GM18951 (cell line): ENCODE measurements around the gene ZNF473.
"Not testable (repeated sequence)": the region's sequence is repeated elsewhere in the genome, so short reads cannot be mapped to it uniquely, and the experiment has no call there.

Experiments used
- POLR2A ChIP-seq: IDR thresholded peaks from 4 replicates; pipeline ENCODE4 v1.6.1; 2011; ENCODE audit warnings: mild to moderate bottlenecking; ENCODE audit not compliant: insufficient read length, insufficient read depth; ENCODE audit errors: extremely low read depth
- in situ Hi-C: fragments of 300-500 bp; cut with MboI; formaldehyde crosslinking; loops from one replicate; pipeline ENCODE4 v1.12.0; 2022; ENCODE audit warnings: low sequenced_read_pairs, mixed read lengths, inconsistent platforms; ENCODE audit not compliant: unreplicated experiment

ZNF473 gene

DNA sequence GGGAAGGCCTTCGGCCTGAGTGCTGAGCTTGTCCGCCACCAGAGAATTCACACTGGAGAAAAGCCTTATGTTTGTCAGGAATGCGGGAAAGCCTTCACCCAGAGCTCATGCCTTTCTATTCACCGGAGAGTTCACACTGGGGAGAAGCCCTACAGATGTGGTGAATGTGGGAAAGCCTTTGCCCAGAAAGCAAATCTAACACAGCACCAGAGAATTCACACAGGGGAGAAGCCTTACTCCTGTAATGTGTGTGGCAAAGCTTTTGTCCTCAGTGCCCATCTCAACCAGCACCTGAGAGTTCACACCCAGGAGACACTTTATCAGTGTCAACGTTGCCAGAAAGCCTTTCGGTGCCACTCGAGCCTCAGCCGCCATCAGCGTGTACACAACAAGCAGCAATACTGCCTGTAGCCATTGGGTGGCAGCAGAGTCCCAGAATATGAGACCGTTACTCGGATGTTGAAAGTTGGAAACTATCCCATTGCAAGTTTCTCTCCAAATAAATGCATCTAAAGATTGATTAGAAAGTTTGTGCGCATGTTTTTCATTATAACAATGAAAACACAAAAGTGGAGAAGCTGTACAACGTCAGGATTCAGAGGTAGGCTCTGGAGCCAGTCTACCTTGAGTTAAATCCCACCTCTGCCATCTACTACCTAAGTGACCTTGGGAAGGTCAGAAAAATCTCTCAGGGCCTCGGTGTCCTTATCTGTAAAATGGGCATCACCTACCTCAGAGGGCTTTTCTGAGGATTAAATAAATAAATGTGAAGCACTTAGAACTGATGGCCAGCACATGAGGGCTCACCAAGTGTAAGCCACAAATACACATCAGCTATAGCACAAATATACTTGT lies 21.1 kb downstream of the ZNF473 start:
- TF ChIP-seq POLR2A: no peak
- in situ Hi-C loops: no loop called here

DNA sequence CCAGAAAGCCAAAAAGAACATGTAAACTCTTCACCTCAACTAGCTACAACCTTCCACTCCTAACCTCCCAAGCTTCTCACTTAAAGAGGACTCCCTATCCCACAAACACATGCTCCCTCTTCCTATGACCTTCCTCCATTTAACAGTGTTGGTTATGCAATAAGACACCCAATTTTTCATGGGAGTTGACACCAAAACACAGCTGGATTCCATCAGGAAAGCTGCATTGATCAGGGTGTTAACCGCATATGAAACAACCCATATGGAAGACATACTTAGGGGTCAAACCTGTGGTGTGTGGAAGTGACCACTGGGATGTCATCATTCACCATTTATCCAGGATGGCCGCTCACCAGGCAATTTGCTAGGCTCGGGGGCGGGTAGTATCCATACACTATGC lies 21.9 kb downstream of the ZNF473 start:
- in situ Hi-C loops: no loop called here
- no peak for TF ChIP-seq POLR2A

DNA sequence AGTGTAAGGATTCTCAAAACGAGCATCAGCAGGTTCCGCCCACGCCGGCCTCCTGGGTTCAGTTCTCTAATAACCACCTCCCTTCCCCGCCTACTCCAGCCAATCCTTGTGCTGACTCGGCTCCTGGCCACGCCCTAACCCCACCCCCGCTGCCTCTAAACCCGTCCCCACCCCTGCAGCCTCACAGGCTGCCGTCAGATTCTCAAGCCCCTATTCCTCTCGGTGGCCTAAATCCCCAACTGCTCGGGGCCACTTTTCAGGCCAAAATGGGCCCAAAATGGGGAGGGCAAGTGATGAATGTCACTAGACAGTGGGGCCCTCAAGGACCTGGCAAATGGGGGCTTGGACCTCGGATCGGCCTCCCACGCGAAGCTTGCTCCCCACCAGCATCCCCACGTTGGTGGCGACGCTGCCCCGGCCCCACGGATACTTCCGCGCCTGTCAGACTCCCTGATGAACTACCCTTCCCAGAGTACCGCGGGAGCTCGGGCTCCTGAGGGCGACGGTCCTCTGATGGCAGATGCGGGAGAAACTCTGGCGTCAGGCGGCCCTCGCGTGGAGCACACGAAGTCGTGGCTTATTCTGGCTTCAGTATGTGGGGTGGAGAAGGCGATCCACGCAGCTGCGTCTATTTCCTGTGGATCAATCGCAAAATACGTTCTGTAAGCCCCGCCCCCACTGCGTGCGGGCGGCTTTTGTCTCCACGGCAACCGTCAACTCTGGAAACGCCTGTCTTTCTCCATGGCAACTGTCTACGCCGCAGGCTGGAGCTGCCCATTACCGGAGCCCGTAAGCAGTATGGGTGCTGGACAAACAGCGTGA lies 24.8 kb downstream of the ZNF473 start:
- in situ Hi-C loops: no loop called here
- TF ChIP-seq POLR2A: no peak

DNA sequence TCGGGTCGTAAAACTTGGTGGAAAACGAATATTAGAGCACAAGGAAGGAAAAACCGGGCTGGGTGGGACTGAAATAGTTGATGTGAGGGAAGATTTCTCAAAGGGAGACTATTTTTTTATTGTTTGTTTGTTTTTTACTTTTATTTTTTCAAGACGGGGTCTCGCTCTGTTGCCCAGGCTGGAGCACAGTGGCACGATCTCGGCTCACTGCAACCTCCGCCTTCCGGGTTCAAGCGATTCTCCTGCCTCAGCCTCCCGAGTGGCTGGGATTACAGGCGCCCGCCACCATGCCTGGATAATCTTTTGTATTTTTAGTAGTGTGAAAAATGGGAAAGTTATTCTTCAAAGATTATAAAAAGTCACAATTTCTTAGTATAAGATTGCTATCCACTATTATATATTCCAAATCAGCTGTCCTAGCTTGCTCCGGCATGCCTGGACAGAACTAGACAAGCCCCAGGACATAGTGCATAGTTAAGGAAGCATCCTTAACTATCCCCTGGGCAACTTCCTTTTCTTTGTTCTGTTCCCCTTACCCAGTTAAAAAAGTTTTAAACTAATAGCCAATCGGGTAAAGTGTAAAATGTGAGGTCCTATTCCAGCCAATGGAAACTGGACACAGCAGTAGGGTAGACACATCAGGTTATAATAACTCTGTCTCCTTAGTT lies 25.6 kb downstream of the ZNF473 start:
- in situ Hi-C loops: not testable (repeated sequence)

DNA sequence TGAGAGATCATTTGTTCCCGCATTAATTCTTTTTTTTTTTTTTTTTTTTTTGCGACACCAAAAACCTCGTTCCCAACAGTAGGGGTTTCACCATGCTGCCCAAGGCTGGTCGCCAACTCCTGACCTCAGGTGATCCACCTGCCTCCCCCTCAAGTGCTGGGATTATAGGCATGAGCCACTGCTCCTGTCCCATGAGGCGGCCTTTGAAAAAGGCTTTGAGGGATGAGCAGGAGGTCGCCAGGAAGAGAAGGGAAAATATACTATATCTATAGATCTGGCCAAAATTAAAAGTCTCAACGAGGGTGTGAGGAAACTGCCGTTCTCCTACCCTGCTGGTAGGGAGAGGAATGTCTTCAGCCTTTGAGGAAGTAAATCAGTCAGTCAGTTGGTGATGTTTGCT lies 26.2 kb downstream of the ZNF473 start:
- in situ Hi-C loops: no loop called here
- no peak for TF ChIP-seq POLR2A

DNA sequence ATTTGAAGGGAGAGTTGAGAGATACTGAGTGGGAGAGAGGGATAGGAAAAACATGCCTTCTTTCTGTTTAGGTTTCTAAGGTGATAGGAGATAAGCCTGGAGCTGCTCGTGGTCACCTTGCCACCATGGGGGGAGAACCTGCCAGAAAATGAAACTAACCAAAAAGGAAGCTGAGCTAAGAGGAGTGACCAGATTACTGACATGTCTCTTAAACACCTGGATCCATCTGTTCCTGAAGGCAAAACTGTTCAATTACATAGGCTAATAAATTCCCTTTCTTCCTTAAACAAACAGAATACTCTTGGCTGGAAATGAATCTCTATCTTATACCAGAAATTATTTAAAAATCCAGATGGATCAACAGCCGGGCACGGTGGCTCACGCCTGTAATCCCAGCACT lies 27.3 kb downstream of the ZNF473 start:
- in situ Hi-C loops: no loop called here
- TF ChIP-seq POLR2A: no peak

DNA sequence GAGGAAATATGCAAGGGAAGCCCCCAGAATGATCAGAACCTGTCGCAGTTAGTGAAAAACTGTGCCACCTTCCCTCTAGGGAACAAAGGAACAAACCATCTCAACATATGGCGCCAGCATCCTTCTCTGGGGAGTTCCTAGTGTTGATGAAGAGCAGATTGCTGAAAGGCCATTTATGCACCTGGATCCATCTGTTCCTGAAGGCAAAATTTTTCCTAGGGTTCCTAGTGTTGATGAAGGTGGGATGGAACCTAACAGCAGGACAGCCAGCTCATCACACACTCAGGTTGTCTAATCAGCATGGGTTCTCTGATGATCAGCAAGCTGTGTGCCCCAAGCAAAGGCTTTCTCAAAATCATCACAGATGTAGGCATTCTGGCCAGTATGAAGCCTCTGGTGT lies 32.6 kb downstream of the ZNF473 start:
- in situ Hi-C loops: no loop called here
- TF ChIP-seq POLR2A: no peak

DNA sequence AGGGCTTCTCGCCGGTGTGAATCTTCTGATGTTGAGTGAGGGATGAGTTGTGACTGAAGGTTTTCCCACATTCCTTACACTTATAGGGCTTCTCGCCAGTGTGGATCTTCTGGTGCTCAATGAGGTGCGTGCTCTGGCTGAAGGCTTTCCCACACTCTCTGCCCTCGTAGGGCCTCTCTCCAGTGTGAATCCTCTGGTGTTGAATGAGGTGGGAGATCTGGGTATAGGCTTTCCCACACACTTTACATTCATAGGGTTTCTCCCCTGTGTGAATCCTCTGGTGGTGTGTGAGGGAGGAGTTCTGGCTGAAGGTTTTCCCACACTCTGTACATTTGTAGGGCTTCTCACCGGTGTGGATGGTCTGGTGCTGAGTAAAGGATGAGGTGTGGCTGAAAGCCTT lies 33.2 kb downstream of the ZNF473 start:
- in situ Hi-C loops: no loop called here
- TF ChIP-seq POLR2A: no peak

DNA sequence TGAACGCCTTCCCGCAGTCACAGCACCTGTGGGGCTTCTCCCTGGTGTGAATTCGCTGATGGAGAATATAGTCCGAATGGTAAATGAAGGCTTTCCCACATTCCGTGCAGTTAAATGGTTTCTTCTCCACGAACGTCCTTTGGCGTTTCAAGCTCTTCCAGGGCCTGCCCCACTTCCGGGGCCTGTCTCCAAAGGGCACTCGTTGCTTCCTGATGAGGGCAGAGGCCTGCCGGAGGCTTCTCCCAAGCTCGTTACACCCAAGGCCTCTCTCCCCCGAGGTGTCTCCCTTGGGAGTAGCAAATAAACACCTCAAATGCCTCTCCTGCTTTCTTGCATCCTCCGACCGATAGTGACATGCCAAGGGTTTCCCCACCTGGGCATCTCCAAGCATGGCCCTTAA lies 34.3 kb downstream of the ZNF473 start:
- in situ Hi-C loops: no loop called here
- no peak for TF ChIP-seq POLR2A

DNA sequence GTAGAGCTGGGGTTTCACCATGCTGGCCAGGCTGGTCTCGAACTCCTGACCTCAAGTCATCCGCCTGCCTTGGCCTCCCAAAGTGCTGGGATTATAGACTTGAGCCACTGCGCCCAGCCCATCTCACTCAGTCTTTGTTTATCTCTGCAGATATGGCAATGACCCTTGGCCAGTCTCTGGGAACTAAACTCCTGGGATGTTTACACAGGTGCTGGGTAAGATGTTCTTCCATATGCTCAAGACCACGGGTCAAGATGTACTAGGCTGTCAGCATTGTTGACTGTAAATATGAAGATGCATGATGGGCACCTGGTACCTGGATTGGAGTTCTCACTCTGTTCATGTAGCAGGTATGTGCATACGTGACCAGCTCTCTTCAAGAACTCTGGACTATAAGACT lies 35.8 kb downstream of the ZNF473 start:
- TF ChIP-seq POLR2A: no peak
- in situ Hi-C loops: no loop called here

DNA sequence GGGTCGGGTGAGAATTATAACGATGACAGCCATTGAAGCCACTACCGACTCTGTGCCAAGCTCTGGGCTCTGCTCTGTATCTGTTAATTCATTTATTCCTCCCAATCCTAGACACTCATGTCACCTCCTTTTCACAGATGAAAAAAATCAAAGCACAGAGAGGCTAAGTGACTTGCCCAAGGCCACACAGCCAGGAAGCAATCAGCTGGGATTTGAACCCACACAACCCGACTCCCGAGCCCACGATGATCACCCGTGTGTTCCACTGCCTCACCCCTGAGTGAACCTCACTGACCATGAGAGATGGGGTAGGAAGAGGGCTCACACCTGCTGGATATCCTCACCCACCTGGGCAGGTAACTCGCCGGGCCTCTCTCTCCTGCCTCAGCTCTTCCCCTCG lies 40.1 kb downstream of the ZNF473 start:
- in situ Hi-C loops: no loop called here
- TF ChIP-seq POLR2A: no peak

DNA sequence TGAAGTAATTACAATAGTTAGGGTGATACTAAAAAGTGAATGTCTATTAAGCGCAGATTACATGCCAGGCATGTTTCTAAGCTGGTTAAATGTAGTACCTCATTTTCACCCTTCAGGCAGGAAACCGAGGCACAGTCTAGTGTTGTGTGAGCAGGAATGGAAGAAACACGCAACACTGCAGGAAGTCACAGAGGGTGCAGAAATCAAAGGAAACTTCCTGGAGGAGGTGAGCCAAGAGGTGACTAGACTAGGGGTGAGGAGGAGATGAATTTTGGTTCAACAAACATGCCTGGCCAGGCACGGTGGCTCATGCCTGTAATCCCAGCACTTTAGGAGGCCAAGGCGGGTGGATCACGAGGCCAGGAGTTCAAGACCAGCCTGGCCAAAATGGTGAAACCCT lies 41.8 kb downstream of the ZNF473 start:
- in situ Hi-C loops: no loop called here
- no peak for TF ChIP-seq POLR2A

DNA sequence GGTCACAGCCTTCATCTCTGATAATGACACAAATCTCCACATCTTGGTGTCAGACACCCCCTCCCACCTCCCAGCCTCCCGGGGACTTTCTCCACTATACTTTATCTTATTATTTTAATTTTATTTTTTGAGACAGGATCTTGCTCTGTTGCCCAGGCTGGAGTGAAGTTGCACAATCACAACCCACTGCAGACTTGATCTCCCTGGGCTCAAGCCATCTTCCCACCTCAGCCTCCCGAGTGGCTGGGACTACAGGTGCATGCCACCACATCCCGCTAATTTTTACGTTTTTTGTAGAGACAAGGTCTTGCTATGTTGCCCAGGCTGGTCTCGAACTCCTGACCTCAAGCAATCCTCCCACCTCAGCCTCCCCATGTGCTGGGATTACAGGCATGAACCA lies 42.6 kb downstream of the ZNF473 start:
- in situ Hi-C loops: not testable (repeated sequence)

DNA sequence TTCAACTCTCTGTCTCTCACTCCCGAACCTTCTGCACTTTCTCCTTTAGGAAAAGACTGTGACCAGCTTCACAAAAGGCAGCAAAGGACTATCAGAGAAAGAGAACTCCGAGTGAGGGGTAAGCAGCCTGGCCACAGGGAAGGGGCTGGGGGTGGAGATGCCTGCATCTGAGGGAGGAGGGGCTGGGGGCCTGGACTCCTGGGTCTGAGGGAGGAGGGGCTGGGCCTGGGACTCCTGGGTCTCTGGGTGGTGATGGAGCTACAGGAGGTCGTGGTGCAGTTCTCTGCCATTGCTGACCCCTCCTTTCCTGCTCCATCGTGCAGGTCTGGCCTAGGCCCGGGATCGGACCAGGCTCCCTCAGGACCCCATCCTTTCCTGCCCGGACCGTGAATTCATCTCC lies 49.3 kb downstream of the ZNF473 start:
- in situ Hi-C loops: loop anchor here (5.0 kb wide), 1 partner anchor 542 kb away; no protein-coding TSS in a partner anchor

DNA sequence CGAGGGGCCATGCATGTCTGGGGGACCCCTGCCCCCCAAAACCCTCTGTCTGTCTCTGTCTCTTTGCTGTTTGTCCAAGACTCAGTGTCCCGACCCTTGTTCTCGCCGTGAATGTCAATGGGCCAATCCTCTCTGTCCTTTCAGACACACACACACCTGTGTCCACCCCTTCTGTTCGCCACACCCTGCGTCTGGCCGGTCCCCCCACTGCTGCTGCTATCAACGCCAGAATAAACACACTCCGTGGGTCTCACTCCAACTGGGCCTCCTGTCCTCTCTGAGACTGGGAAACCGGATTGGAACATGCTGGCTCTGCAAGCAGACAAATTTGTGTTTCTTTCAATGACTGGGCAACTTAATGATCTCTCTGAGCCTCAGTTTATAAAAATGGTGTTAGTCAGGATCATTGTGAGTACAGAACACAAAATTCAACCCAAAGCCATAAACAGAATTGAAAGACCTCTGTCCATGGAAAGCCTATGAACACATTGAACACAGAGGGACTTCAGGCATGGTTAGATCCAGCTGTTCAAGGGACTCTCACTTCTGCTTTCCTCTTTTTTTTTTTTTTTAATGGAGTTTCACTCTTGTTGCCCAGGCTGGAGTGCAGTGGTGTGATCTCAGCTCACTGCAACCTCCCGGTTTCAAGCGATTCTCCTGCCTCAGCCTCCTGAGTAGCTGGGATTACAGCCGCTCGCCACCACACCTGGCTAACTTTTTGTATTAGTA lies 50.0 kb downstream of the ZNF473 start:
- in situ Hi-C loops: loop anchor here (5.0 kb wide), 1 partner anchor 541 kb away; no protein-coding TSS in a partner anchor

DNA sequence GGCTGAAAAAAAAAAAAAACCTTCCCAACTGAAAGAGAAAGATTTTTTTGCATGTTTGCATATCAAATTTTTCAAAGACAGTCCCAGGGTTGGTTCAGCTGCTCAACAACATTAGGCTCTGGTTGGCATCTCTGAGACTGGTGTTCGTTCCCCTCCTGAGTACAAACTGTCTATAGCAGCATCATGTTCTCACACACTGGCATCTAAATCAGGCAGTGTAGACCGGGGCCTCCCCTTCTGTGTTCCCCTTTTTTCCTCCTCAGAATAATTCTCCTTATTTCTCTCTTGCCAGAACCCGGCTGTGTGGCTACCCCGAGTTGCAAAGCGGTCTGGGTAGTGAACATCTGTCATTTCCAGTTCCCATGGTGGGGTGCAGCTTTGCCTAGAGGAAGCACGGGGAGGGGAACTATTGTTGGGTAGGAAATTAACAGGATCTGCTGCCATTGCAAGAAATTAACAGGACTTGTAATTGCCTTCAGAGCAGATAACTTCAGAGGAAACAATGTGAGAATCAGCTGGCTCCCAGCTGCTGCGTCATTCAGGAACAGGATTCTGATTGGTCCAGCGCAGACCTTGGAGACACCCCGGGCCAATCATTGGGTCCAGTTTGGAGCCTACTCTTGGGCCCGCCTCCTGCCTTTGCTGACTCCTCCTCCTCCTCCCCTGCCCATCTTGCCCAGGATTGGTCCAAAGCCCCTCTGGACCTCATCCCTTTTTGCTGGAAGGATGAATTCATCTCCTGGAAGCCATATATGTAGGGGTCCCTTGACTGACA lies 51.0 kb downstream of the ZNF473 start:
- in situ Hi-C loops: loop anchor here (5.0 kb wide), 1 partner anchor 541 kb away; no protein-coding TSS in a partner anchor

DNA sequence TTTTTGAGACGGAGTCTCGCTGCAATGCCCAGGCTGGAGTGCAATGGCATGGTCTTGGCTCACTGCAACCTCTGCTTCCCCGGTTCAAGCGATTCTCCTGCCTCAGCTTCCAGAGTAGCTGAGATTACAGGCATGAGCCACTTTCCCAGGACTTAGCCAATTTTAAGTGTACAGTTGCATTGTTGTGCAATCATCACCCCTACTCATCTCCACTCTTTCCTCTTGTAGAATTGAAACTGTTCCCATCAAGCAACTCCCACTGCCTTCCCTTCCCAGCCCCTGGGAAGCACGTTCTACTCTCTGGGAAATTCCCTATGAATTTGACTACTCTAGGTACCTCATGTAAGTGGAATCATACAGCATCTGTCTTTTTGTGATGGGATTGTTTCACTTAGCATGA lies 53.2 kb downstream of the ZNF473 start:
- in situ Hi-C loops: loop anchor here (5.0 kb wide), 1 partner anchor 538 kb away; no protein-coding TSS in a partner anchor

DNA sequence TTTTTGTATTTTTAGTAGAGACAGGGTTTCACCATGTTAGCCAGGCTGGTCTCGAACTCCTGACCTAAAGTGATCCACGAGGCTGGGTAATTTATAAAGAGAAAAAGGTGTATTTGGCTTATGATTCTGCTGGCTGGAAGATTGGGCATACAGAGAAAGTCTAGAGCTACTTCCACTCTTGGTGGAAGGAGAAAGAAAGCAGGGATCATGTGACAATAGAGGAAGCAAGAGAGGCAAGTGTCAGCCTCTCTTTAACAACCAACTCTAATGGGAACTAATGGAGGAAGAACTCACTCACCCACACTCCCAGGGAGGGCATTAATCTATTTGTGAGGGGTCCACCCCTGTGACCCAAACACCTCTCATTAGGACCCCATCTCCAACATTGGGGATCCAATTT lies 58.6 kb downstream of the ZNF473 start:
- in situ Hi-C loops: not testable (repeated sequence)

DNA sequence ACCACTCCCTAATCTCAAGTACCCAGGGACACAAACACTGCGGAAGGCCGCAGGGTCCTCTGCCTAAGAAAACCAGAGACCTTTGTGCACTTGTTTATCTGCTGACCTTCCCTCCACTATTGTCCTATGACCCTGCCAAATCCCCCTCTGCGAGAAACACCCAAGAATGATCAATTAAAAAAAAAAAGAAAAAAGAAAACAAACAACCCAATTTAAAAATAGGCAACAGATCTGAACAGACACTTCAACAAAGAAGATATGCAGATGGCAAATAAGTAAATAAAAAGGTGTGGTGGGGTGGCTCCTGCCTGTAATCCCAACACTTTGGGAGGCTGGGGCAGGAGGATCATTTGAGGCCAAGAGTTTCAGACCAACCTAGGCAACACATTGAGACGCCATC lies 61.3 kb downstream of the ZNF473 start:
- in situ Hi-C loops: not testable (repeated sequence)
